Measurements from ENCODE around the gene PALM3.

DNA sequence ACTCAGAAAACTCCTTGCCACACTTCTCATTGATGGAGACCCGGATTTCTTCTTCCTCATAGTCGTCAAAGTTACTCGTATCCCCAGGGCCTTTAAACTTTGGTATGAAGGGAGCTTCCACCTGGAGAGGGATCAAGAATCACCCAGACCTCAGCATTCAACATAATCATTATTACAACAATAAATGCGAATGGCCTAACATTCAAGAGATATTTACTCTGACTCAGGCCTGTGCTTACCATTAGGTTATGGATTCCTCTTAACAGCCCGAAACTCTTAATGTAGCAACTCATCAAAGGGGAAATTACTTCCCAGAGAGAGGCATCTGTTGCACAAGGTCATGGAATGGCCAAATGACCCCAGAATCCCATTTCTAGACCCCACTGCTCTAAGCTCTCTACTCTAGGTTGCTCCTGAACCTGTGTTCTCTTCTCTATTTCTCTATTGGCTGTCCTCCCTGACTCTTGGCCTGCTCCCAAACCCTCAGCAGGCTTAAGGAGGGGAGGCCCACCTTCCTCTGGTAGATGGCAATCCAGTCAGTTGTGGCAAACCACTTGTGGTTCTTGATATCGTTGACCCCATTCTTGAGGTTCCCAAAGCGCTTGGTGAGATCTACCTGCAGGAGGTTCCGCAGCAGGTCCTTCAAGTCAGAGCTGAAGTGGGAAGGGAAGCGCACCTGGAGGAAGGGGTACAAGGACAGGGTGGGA, 31.4 kb upstream of the PALM3 start:
- TF ChIP-seq, protein P1, sequence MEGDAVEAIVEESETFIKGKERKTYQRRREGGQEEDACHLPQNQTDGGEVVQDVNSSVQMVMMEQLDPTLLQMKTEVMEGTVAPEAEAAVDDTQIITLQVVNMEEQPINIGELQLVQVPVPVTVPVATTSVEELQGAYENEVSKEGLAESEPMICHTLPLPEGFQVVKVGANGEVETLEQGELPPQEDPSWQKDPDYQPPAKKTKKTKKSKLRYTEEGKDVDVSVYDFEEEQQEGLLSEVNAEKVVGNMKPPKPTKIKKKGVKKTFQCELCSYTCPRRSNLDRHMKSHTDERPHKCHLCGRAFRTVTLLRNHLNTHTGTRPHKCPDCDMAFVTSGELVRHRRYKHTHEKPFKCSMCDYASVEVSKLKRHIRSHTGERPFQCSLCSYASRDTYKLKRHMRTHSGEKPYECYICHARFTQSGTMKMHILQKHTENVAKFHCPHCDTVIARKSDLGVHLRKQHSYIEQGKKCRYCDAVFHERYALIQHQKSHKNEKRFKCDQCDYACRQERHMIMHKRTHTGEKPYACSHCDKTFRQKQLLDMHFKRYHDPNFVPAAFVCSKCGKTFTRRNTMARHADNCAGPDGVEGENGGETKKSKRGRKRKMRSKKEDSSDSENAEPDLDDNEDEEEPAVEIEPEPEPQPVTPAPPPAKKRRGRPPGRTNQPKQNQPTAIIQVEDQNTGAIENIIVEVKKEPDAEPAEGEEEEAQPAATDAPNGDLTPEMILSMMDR (IDR thresholded peaks at IDR 0.05; ENCODE audit: insufficient read depth, low read length, poor library complexity, severe bottlenecking) = no peak
- TF ChIP-seq EZH2phosphoT487 (conservative IDR thresholded peaks at IDR 0.05; ENCODE audit: low read length) = no peak
